ENCODE results near the gene PTPN14. TPM values are rescaled to one million over a fixed set of nuclear protein-coding genes. Genes with fewer than 3 reads are reported as not detected.

PTPN14 gene
- total RNA-seq, 1 experiment from 2014 or later = 37.5 TPM

DNA sequence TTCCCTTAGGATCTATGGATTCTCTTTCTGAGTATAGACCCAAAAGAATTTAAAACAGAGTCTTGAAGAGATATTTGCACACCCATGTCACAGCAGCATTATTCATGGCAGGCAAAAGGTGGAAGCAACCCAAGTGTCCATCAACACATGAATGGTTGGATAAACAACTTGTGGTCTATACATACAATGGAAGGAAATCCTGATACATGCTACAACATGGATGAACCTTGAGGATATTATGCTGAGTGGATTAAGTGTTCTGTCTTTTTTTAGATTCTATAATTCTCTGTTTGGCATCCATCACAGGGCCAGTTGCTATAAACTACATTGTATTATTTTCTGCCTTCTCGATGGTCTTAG lies 39.8 kb downstream of the PTPN14 start:
- TF ChIP-seq EZH2 (IDR thresholded peaks at IDR 0.05) = no peak
- no peak for TF ChIP-seq ELF1 (IDR thresholded peaks at IDR 0.05; ENCODE audit: borderline replicate concordance, low read depth)
- TF ChIP-seq, protein P1, sequence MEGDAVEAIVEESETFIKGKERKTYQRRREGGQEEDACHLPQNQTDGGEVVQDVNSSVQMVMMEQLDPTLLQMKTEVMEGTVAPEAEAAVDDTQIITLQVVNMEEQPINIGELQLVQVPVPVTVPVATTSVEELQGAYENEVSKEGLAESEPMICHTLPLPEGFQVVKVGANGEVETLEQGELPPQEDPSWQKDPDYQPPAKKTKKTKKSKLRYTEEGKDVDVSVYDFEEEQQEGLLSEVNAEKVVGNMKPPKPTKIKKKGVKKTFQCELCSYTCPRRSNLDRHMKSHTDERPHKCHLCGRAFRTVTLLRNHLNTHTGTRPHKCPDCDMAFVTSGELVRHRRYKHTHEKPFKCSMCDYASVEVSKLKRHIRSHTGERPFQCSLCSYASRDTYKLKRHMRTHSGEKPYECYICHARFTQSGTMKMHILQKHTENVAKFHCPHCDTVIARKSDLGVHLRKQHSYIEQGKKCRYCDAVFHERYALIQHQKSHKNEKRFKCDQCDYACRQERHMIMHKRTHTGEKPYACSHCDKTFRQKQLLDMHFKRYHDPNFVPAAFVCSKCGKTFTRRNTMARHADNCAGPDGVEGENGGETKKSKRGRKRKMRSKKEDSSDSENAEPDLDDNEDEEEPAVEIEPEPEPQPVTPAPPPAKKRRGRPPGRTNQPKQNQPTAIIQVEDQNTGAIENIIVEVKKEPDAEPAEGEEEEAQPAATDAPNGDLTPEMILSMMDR (IDR thresholded peaks at IDR 0.05 in 2 of 3, conservative IDR thresholded peaks at IDR 0.05 in 1 of 3; ENCODE audit: borderline replicate concordance in 1 of 3, insufficient read depth in 1 of 3, low read depth in 2 of 3, low read length in 2 of 3) = no peak
- no peak for TF ChIP-seq RAD21 (IDR thresholded peaks at IDR 0.05; ENCODE audit: low read depth)
- no peak for TF ChIP-seq FOSL1 (IDR thresholded peaks at IDR 0.05; ENCODE audit: low read depth)
- Histone ChIP-seq H3K79me2 (ENCODE audit: insufficient read depth, low read length) (peaks cover 67% of the 10 kb centered on the region), H3K4me2 (ENCODE audit: low read length) (no peak overlapping the region), H3K9ac (ENCODE audit: low read length) (no peak overlapping the region), H3K9me3 (ENCODE audit: control insufficient read depth in 1 of 2, insufficient read depth in 1 of 2, low read depth in 1 of 2, low read length in 2 of 2) (peaks cover 0 to 3% of the 10 kb centered on the region in 2 experiments; a peak in 1 of 4 replicates), H3K4me1 (ENCODE audit: control insufficient read depth in 1 of 2, insufficient read depth in 2 of 2, low read length in 2 of 2) (peaks cover 50% of the 10 kb centered on the region in 2 experiments), H3K4me3 (replicated peaks in 1 of 2; ENCODE audit: low read depth in 1 of 2, low read length in 2 of 2) (no peak overlapping the region), H3K27me3 (ENCODE audit: insufficient read depth, low read length) (no peaks in the 10 kb centered on the region), H3K36me3 (ENCODE audit: control insufficient read depth in 1 of 2, insufficient read depth in 2 of 2, low read length in 2 of 2) (no peaks in the 10 kb centered on the region), H2AFZ (ENCODE audit: low read depth, low read length, poor library complexity, severe bottlenecking) (no peak overlapping the region), H3K9me2 (ENCODE audit: insufficient read depth) (no peaks in the 10 kb centered on the region), H4K20me1 (ENCODE audit: insufficient read depth) (no peaks in the 10 kb centered on the region), H3K27ac (ENCODE audit: low read depth, low read length) (no peak overlapping the region)
- DNase-seq (ENCODE audit: low read depth, low spot score) = no peak
- ChIA-PET POLR2A (no interaction called here), RAD21 (ENCODE audit: low non-redundant PET in 1 of 2, low total read pairs in 2 of 2, uncharacterized antibody in 2 of 2, unreplicated experiment in 2 of 2) (no interaction called here), CTCF (no interaction called here)
- ATAC-seq = no peak
- BruUV-seq (replicated peaks) = no TSS peak
- intact Hi-C loops (cut with micrococcal nuclease) = no loop called here

DNA sequence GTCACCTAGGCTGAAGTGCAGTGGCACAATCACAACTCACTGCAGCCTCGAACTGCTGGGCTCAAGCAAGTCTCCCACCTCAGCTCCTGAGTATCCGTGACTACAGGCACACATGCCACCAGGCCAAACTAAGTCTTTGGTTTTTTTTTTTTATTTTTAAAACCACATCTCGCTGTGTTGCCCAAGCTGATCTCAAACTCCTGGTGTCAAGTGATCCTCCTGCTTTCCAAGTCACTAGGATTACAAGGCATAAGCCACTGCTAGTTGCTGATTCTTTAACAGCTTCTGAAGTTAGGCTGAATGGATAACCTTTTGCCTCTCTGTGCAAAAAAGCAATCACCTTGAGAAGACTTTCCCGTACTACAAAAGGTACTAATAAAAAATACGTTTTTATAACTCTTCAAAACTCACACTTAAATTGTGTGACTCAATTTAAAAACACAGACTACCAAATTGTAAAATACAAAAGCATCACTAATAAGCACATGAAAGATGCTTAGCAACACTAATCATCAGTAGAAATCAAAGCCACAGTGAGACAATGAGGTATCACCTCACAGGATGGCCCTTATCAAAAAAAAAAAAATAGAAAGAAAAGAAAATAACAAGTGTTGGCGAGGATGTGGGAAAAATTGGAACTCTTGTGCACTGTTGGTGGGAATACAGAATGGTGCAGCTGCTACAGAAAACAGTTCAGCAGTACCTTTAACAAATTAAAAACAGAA lies 40.3 kb downstream of the PTPN14 start:
- no TSS peak for BruUV-seq (replicated peaks)
- H3K79me2 ChIP-seq (ENCODE audit: insufficient read depth, low read length) = peaks cover 62% of the 10 kb centered on the region
- TF ChIP-seq EZH2phosphoT487 (IDR thresholded peaks at IDR 0.05; ENCODE audit: borderline replicate concordance) (no peak), ZFX (IDR thresholded peaks at IDR 0.05) (no peak), SRF (IDR thresholded peaks at IDR 0.05; ENCODE audit: low read depth) (no peak), POLR2AphosphoS5 (IDR thresholded peaks at IDR 0.05; ENCODE audit: low read depth, low read length) (no peak), EZH2 (IDR thresholded peaks at IDR 0.05) (no peak), CBX3 (IDR thresholded peaks at IDR 0.05; ENCODE audit: low read depth) (no peak)
- TF ChIP-seq, protein P2, sequence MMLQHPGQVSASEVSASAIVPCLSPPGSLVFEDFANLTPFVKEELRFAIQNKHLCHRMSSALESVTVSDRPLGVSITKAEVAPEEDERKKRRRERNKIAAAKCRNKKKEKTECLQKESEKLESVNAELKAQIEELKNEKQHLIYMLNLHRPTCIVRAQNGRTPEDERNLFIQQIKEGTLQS (IDR thresholded peaks at IDR 0.05) = no peak
- TF ChIP-seq, protein P3, sequence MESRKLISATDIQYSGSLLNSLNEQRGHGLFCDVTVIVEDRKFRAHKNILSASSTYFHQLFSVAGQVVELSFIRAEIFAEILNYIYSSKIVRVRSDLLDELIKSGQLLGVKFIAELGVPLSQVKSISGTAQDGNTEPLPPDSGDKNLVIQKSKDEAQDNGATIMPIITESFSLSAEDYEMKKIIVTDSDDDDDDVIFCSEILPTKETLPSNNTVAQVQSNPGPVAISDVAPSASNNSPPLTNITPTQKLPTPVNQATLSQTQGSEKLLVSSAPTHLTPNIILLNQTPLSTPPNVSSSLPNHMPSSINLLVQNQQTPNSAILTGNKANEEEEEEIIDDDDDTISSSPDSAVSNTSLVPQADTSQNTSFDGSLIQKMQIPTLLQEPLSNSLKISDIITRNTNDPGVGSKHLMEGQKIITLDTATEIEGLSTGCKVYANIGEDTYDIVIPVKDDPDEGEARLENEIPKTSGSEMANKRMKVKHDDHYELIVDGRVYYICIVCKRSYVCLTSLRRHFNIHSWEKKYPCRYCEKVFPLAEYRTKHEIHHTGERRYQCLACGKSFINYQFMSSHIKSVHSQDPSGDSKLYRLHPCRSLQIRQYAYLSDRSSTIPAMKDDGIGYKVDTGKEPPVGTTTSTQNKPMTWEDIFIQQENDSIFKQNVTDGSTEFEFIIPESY (IDR thresholded peaks at IDR 0.05; ENCODE audit: extremely low read depth, insufficient replicate concordance, low read length) = no peak
- TF ChIP-seq, protein P4, sequence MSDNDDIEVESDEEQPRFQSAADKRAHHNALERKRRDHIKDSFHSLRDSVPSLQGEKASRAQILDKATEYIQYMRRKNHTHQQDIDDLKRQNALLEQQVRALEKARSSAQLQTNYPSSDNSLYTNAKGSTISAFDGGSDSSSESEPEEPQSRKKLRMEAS (IDR thresholded peaks at IDR 0.05) = no peak

More for the DNA sequence above, 40.3 kb downstream of the PTPN14 start:
- Histone ChIP-seq H3K9ac (ENCODE audit: low read length) (no peak overlapping the region), H2AFZ (ENCODE audit: low read depth, low read length, poor library complexity, severe bottlenecking) (no peak overlapping the region), H3K9me2 (ENCODE audit: insufficient read depth) (no peaks in the 10 kb centered on the region), H3K36me3 (ENCODE audit: control insufficient read depth in 1 of 2, insufficient read depth in 2 of 2, low read length in 2 of 2) (no peaks in the 10 kb centered on the region), H3K9me3 (ENCODE audit: control insufficient read depth in 1 of 2, insufficient read depth in 1 of 2, low read depth in 1 of 2, low read length in 2 of 2) (peaks cover 0 to 3% of the 10 kb centered on the region in 2 experiments; a peak in 1 of 4 replicates), H3K4me3 (replicated peaks in 1 of 2; ENCODE audit: low read depth in 1 of 2, low read length in 2 of 2) (no peak overlapping the region), H3K4me1 (ENCODE audit: control insufficient read depth in 1 of 2, insufficient read depth in 2 of 2, low read length in 2 of 2) (peaks cover 50 to 51% of the 10 kb centered on the region in 2 experiments), H4K20me1 (ENCODE audit: insufficient read depth) (no peaks in the 10 kb centered on the region), H3K27me3 (ENCODE audit: insufficient read depth, low read length) (no peaks in the 10 kb centered on the region), H3K4me2 (ENCODE audit: low read length) (no peak overlapping the region), H3K27ac (ENCODE audit: low read depth, low read length) (no peak overlapping the region)
- ATAC-seq (no peak), DNase-seq (ENCODE audit: low read depth, low spot score) (no peak)
- POLR2A ChIA-PET = no interaction called here
- RAD21 ChIA-PET (ENCODE audit: low non-redundant PET in 1 of 2, low total read pairs in 2 of 2, uncharacterized antibody in 2 of 2, unreplicated experiment in 2 of 2) = no interaction called here
- CTCF ChIA-PET = no interaction called here
- intact Hi-C loops (cut with micrococcal nuclease) = no loop called here
